ENCODE results near the gene MSN. TPM values are rescaled to one million over a fixed set of nuclear protein-coding genes. Genes with fewer than 3 reads are reported as not detected.
A peak's percentile ranks its signal among the peaks of the same experiment; 100 is the strongest.

The MSN gene
- total and polyA plus RNA-seq, 7 donors, result 31.4 to 133 (median 75.2) TPM

GRCh38 chrX:65671286-65671685 is 3.8 kb downstream of the MSN start:
- peak overlapping the region; percentile 84 for H3K4me3 ChIP-seq

GRCh38 chrX:65671966-65672365 is 4.5 kb downstream of the MSN start:
- peak overlapping the region; percentile 84 for H3K4me3 ChIP-seq
- 6 to 14% (median 8%) methylated on average over 1 of the region's 1 CpG for WGBS, 3 donors

More at GRCh38 chrX:65671286-65671685, 3.8 kb downstream of the MSN start:
- no peak for TF ChIP-seq CTCF (IDR thresholded peaks at IDR 0.05)
- no peaks in the 10 kb centered on the region for H3K27me3 ChIP-seq (ENCODE audit: insufficient read depth in 3 of 3, low read length in 2 of 3)
- DNase-seq (no peak), ATAC-seq (no peak)
- intact Hi-C loops (cut with DNase I), result no loop called here
- H3K9me3 ChIP-seq, result no peaks in the 10 kb centered on the region
- H3K4me1 ChIP-seq, result peaks cover 33% of the 10 kb centered on the region
- H3K27ac ChIP-seq, result peak overlapping the region; percentile 53
- WGBS, 3 donors, result 48 to 57% (median 53%) methylated on average over 3 of the region's 3 CpGs
- H3K36me3 ChIP-seq (ENCODE audit: insufficient read depth in 1 of 2, low read depth in 1 of 2), result no peaks in the 10 kb centered on the region

GRCh38 chrX:65673857-65674203 is 6.4 kb downstream of the MSN start:
- peaks cover 49% of the 10 kb centered on the region for H3K4me1 ChIP-seq
- WGBS, 3 donors, result 13 to 53% (median 45%) methylated on average over 2 of the region's 2 CpGs

More at GRCh38 chrX:65671966-65672365, 4.5 kb downstream of the MSN start:
- no peaks in the 10 kb centered on the region for H3K36me3 ChIP-seq (ENCODE audit: insufficient read depth in 1 of 2, low read depth in 1 of 2)
- ATAC-seq, result no peak
- intact Hi-C loops (cut with DNase I), result no loop called here
- H3K9me3 ChIP-seq, result no peaks in the 10 kb centered on the region
- TF ChIP-seq CTCF (IDR thresholded peaks at IDR 0.05), result no peak
- no peak for DNase-seq
- H3K27me3 ChIP-seq (ENCODE audit: insufficient read depth in 3 of 3, low read length in 2 of 3), result no peaks in the 10 kb centered on the region
- peaks cover 36% of the 10 kb centered on the region for H3K4me1 ChIP-seq
- H3K27ac ChIP-seq, result peak overlapping the region; percentile 53

GRCh38 chrX:65674204-65674893 is 6.9 kb downstream of the MSN start:
- Histone ChIP-seq H3K27me3 (ENCODE audit: insufficient read depth in 3 of 3, low read length in 2 of 3) (no peaks in the 10 kb centered on the region), H3K36me3 (ENCODE audit: insufficient read depth in 1 of 2, low read depth in 1 of 2) (no peaks in the 10 kb centered on the region), H3K9me3 (no peaks in the 10 kb centered on the region), H3K27ac (peak overlapping the region; percentile 75), H3K4me1 (peaks cover 53% of the 10 kb centered on the region), H3K4me3 (peak overlapping the region; percentile 13)
- WGBS, 3 donors, result 28 to 48% (median 41%) methylated on average over 6 of the region's 6 CpGs
- DNase-seq, result no peak
- ATAC-seq, result peak; percentile 31 to 65 (median 54)
- no peak for TF ChIP-seq CTCF (IDR thresholded peaks at IDR 0.05)
- intact Hi-C loops (cut with DNase I), result no loop called here

More at GRCh38 chrX:65673857-65674203, 6.4 kb downstream of the MSN start:
- peak; percentile 47 to 75 (median 50) for ATAC-seq
- no peak for TF ChIP-seq CTCF (IDR thresholded peaks at IDR 0.05)
- no peaks in the 10 kb centered on the region for H3K27me3 ChIP-seq (ENCODE audit: insufficient read depth in 3 of 3, low read length in 2 of 3)
- no peaks in the 10 kb centered on the region for H3K9me3 ChIP-seq
- H3K36me3 ChIP-seq (ENCODE audit: insufficient read depth in 1 of 2, low read depth in 1 of 2), result no peaks in the 10 kb centered on the region
- H3K4me3 ChIP-seq, result peak overlapping the region; percentile 13
- DNase-seq, result no peak
- intact Hi-C loops (cut with DNase I), result no loop called here
- H3K27ac ChIP-seq, result peak overlapping the region; percentile 75
